ENCODE measurements around the gene ATR. TPM values are rescaled to one million over a fixed set of nuclear protein-coding genes. Genes with fewer than 3 reads are reported as not detected.
A peak's percentile ranks its signal among the peaks of the same experiment; 100 is the strongest.

ATR gene
- polyA plus RNA-seq, 4 donors: 3.5 to 15.0 (median 7.4) TPM

- H3K4me1 ChIP-seq (ENCODE audit: control insufficient read depth in 3 of 3, insufficient read depth in 2 of 3, low read depth in 1 of 3, low read length in 2 of 3): no peaks in the 10 kb centered on the region
- no peak overlapping the region for H3K27ac ChIP-seq (ENCODE audit: low read depth in 1 of 3, low read length in 2 of 3)
- no peaks in the 10 kb centered on the region for H3K27me3 ChIP-seq (ENCODE audit: control insufficient read depth in 3 of 3, insufficient read depth in 3 of 3, low read length in 3 of 3)
- H3K9me3 ChIP-seq (ENCODE audit: control insufficient read depth in 2 of 2, insufficient read depth in 1 of 2, low read depth in 1 of 2, low read length in 1 of 2): no peaks in the 10 kb centered on the region
- WGBS, 3 donors: 84 to 100% (median 96%) methylated on average over 2 of the region's 2 CpGs
- no peak overlapping the region for H3K4me3 ChIP-seq (ENCODE audit: low read depth in 1 of 3, low read length in 3 of 3)
- DNase-seq: no peak
- H3K36me3 ChIP-seq (ENCODE audit: control insufficient read depth in 3 of 3, insufficient read depth in 2 of 3, low read depth in 1 of 3, low read length in 3 of 3): peaks cover 0 to 2% (median 2%) of the 10 kb centered on the region in 3 donors
- no peak for FAIRE-seq
Measured at GRCh38 chr3:142542054-142542453, 36.5 kb downstream of the ATR start.

- WGBS, 3 donors: 97 to 100% (median 97%) methylated on average over 3 of the region's 3 CpGs
- Histone ChIP-seq H3K4me3 (ENCODE audit: low read depth in 1 of 3, low read length in 3 of 3) (no peak overlapping the region), H3K27me3 (ENCODE audit: control insufficient read depth in 3 of 3, insufficient read depth in 3 of 3, low read length in 3 of 3) (no peaks in the 10 kb centered on the region), H3K9me3 (ENCODE audit: control insufficient read depth in 2 of 2, insufficient read depth in 1 of 2, low read depth in 1 of 2, low read length in 1 of 2) (no peaks in the 10 kb centered on the region), H3K27ac (ENCODE audit: low read depth in 1 of 3, low read length in 2 of 3) (no peak overlapping the region), H3K36me3 (ENCODE audit: control insufficient read depth in 3 of 3, insufficient read depth in 2 of 3, low read depth in 1 of 3, low read length in 3 of 3) (peaks cover 4 to 8% (median 6%) of the 10 kb centered on the region in 3 donors), H3K4me1 (ENCODE audit: control insufficient read depth in 3 of 3, insufficient read depth in 2 of 3, low read depth in 1 of 3, low read length in 2 of 3) (no peaks in the 10 kb centered on the region)
- no peak for DNase-seq
- no peak for FAIRE-seq
Measured at GRCh38 chr3:142536519-142536918, 42.0 kb downstream of the ATR start.

- FAIRE-seq (peak; percentile 26), DNase-seq (no peak)
- no peaks in the 10 kb centered on the region for H3K9me3 ChIP-seq (ENCODE audit: control insufficient read depth in 2 of 2, insufficient read depth in 1 of 2, low read depth in 1 of 2, low read length in 1 of 2)
- WGBS, 3 donors: 96 to 98% (median 97%) methylated on average over 2 of the region's 2 CpGs
- no peaks in the 10 kb centered on the region for H3K4me1 ChIP-seq (ENCODE audit: control insufficient read depth in 3 of 3, insufficient read depth in 2 of 3, low read depth in 1 of 3, low read length in 2 of 3)
- H3K36me3 ChIP-seq (ENCODE audit: control insufficient read depth in 3 of 3, insufficient read depth in 2 of 3, low read depth in 1 of 3, low read length in 3 of 3): peaks cover 4 to 8% (median 6%) of the 10 kb centered on the region in 3 donors
- no peaks in the 10 kb centered on the region for H3K27me3 ChIP-seq (ENCODE audit: control insufficient read depth in 3 of 3, insufficient read depth in 3 of 3, low read length in 3 of 3)
- no peak overlapping the region for H3K27ac ChIP-seq (ENCODE audit: low read depth in 1 of 3, low read length in 2 of 3)
- no peak overlapping the region for H3K4me3 ChIP-seq (ENCODE audit: low read depth in 1 of 3, low read length in 3 of 3)
Measured at GRCh38 chr3:142534543-142534942, 44.0 kb downstream of the ATR start.

- Histone ChIP-seq H3K36me3 (ENCODE audit: control insufficient read depth in 3 of 3, insufficient read depth in 2 of 3, low read depth in 1 of 3, low read length in 3 of 3) (peaks cover 3 to 8% (median 4%) of the 10 kb centered on the region in 3 donors), H3K27me3 (ENCODE audit: control insufficient read depth in 3 of 3, insufficient read depth in 3 of 3, low read length in 3 of 3) (no peaks in the 10 kb centered on the region), H3K4me3 (ENCODE audit: low read depth in 1 of 3, low read length in 3 of 3) (no peak overlapping the region), H3K9me3 (ENCODE audit: control insufficient read depth in 2 of 2, insufficient read depth in 1 of 2, low read depth in 1 of 2, low read length in 1 of 2) (no peaks in the 10 kb centered on the region), H3K4me1 (ENCODE audit: control insufficient read depth in 3 of 3, insufficient read depth in 2 of 3, low read depth in 1 of 3, low read length in 2 of 3) (no peaks in the 10 kb centered on the region), H3K27ac (ENCODE audit: low read depth in 1 of 3, low read length in 2 of 3) (no peak overlapping the region)
- DNase-seq (no peak), FAIRE-seq (no peak)
- 86 to 100% (median 93%) methylated on average over 1 of the region's 1 CpG for WGBS, 3 donors
Measured at GRCh38 chr3:142530296-142530695, 48.2 kb downstream of the ATR start.

- Histone ChIP-seq H3K27ac (ENCODE audit: low read depth in 1 of 3, low read length in 2 of 3) (no peak overlapping the region), H3K27me3 (ENCODE audit: control insufficient read depth in 3 of 3, insufficient read depth in 3 of 3, low read length in 3 of 3) (no peaks in the 10 kb centered on the region), H3K4me1 (ENCODE audit: control insufficient read depth in 3 of 3, insufficient read depth in 2 of 3, low read depth in 1 of 3, low read length in 2 of 3) (no peaks in the 10 kb centered on the region), H3K9me3 (ENCODE audit: control insufficient read depth in 2 of 2, insufficient read depth in 1 of 2, low read depth in 1 of 2, low read length in 1 of 2) (no peaks in the 10 kb centered on the region), H3K4me3 (ENCODE audit: low read depth in 1 of 3, low read length in 3 of 3) (no peak overlapping the region), H3K36me3 (ENCODE audit: control insufficient read depth in 3 of 3, insufficient read depth in 2 of 3, low read depth in 1 of 3, low read length in 3 of 3) (peaks cover 0 to 12% (median 3%) of the 10 kb centered on the region in 3 donors)
- peak; percentile 10 for FAIRE-seq
- WGBS, 3 donors: 90 to 95% (median 93%) methylated on average over 4 of the region's 4 CpGs
- no peak for DNase-seq
Measured at GRCh38 chr3:142523921-142524566, 54.5 kb downstream of the ATR start.

GRCh38 chr3:142509079-142509478 is 69.5 kb downstream of the ATR start:
- no peaks in the 10 kb centered on the region for H3K27me3 ChIP-seq (ENCODE audit: control insufficient read depth in 3 of 3, insufficient read depth in 3 of 3, low read length in 3 of 3)
- no peaks in the 10 kb centered on the region for H3K4me1 ChIP-seq (ENCODE audit: control insufficient read depth in 3 of 3, insufficient read depth in 2 of 3, low read depth in 1 of 3, low read length in 2 of 3)
- H3K9me3 ChIP-seq (ENCODE audit: control insufficient read depth in 2 of 2, insufficient read depth in 1 of 2, low read depth in 1 of 2, low read length in 1 of 2): no peaks in the 10 kb centered on the region
- H3K27ac ChIP-seq (ENCODE audit: low read depth in 1 of 3, low read length in 2 of 3): no peak overlapping the region
- FAIRE-seq: no peak
- no peak overlapping the region for H3K4me3 ChIP-seq (ENCODE audit: low read depth in 1 of 3, low read length in 3 of 3)
- no peak for DNase-seq
- WGBS, 3 donors: 89 to 97% (median 94%) methylated on average over 3 of the region's 3 CpGs
- peaks cover 2 to 33% (median 3%) of the 10 kb centered on the region in 3 donors for H3K36me3 ChIP-seq (ENCODE audit: control insufficient read depth in 3 of 3, insufficient read depth in 2 of 3, low read depth in 1 of 3, low read length in 3 of 3)

GRCh38 chr3:142507241-142507640 is 71.3 kb downstream of the ATR start:
- Histone ChIP-seq H3K4me3 (ENCODE audit: low read depth in 1 of 3, low read length in 3 of 3) (no peak overlapping the region), H3K9me3 (ENCODE audit: control insufficient read depth in 2 of 2, insufficient read depth in 1 of 2, low read depth in 1 of 2, low read length in 1 of 2) (no peaks in the 10 kb centered on the region), H3K27me3 (ENCODE audit: control insufficient read depth in 3 of 3, insufficient read depth in 3 of 3, low read length in 3 of 3) (no peaks in the 10 kb centered on the region), H3K4me1 (ENCODE audit: control insufficient read depth in 3 of 3, insufficient read depth in 2 of 3, low read depth in 1 of 3, low read length in 2 of 3) (no peaks in the 10 kb centered on the region), H3K36me3 (ENCODE audit: control insufficient read depth in 3 of 3, insufficient read depth in 2 of 3, low read depth in 1 of 3, low read length in 3 of 3) (peaks cover 1 to 25% (median 2%) of the 10 kb centered on the region in 3 donors), H3K27ac (ENCODE audit: low read depth in 1 of 3, low read length in 2 of 3) (no peak overlapping the region)
- FAIRE-seq (no peak), DNase-seq (no peak)
- 97 to 98% (median 97%) methylated on average over 4 of the region's 4 CpGs for WGBS, 3 donors

GRCh38 chr3:142502187-142502985 is 76.1 kb downstream of the ATR start:
- Histone ChIP-seq H3K27me3 (ENCODE audit: control insufficient read depth in 3 of 3, insufficient read depth in 3 of 3, low read length in 3 of 3) (no peaks in the 10 kb centered on the region), H3K36me3 (ENCODE audit: control insufficient read depth in 3 of 3, insufficient read depth in 2 of 3, low read depth in 1 of 3, low read length in 3 of 3) (peaks cover 0 to 13% (median 2%) of the 10 kb centered on the region in 3 donors), H3K4me3 (ENCODE audit: low read depth in 1 of 3, low read length in 3 of 3) (no peak overlapping the region), H3K27ac (ENCODE audit: low read depth in 1 of 3, low read length in 2 of 3) (no peak overlapping the region), H3K9me3 (ENCODE audit: control insufficient read depth in 2 of 2, insufficient read depth in 1 of 2, low read depth in 1 of 2, low read length in 1 of 2) (no peaks in the 10 kb centered on the region), H3K4me1 (ENCODE audit: control insufficient read depth in 3 of 3, insufficient read depth in 2 of 3, low read depth in 1 of 3, low read length in 2 of 3) (no peaks in the 10 kb centered on the region)
- DNase-seq (no peak), FAIRE-seq (no peak)
- whole genome bisulfite sequencing, 3 donors: 91 to 98% (median 97%) methylated on average over 2 of the region's 2 CpGs

Measured in small intestine (tissue), 7 donors.